K562 (cell line): ENCODE measurements around the gene FBN1. TPM values are rescaled to one million over a fixed set of nuclear protein-coding genes. Genes with fewer than 3 reads are reported as not detected.

Experiments
- ATAC-seq: fragments of 200-7000 bp; cut with Tn5 transposase; 3 replicates; pipeline ENCODE4 v1.9.1; 2020; ENCODE audit warnings: moderate library complexity
- BruUV-seq: library from RNA; stranded (reverse); fragments of 400-500 nt; replicated peaks from 2 replicates; lab custom pipeline; 2021; lab: Mats Ljungman, UMichigan
- CTCF ChIA-PET: fragments of 300-600 bp; formaldehyde crosslinking; extraction: SDS; loops from one replicate; lab custom pipeline; 2021; ENCODE audit warnings: low intra/inter-chr PET ratio; lab: Yijun Ruan, JAX
- POLR2A ChIA-PET: fragments of 300-600, 350-650 bp; sonication (Branson Sonifier 250); formaldehyde crosslinking; extraction: SDS; loops from one replicate; lab custom pipeline; 2021; ENCODE audit warnings: antibody characterized with exemption, inconsistent platforms; lab: Yijun Ruan, JAX
- DNase-seq, 4 experiments: peaks; one replicate each; pipeline versions ENCODE4 v3.0.0 to v3.0.0-alpha.2; 2011 to 2018; ENCODE audit warnings: low spot score in 3 of 4, mixed read lengths in 3 of 4; ENCODE audit errors: extremely low read depth in 1 of 4
- FAIRE-seq: peaks from 2 replicates; lab custom pipeline; 2011; peaks lifted over from hg19 to GRCh38; lab: Jason Lieb, UNC
- H2AFZ ChIP-seq: 2 replicates; pipeline ENCODE4 v1.6.0; 2011; ENCODE audit warnings: low read depth, low read length, control low read depth, inconsistent platforms
- H3K27ac ChIP-seq: fragments of 200-600 bp; 3 replicates; pipeline ENCODE4 v1.8.0; 2011; ENCODE audit warnings: low read depth, mild to moderate bottlenecking, control low read depth, inconsistent platforms, low read length, moderate library complexity, mixed read lengths; ENCODE audit errors: extremely low read depth
- H3K27me3 ChIP-seq, 2 experiments: fragments of 300-600 bp in 1 of 2; 2 replicates in 1 of 2; 3 replicates in 1 of 2; pipeline versions ENCODE4 v1.6.0 to v1.8.0; 2011; ENCODE audit warnings: inconsistent platforms in 2 of 2, low read length in 2 of 2, mild to moderate bottlenecking in 1 of 2, mixed read lengths in 1 of 2, moderate library complexity in 1 of 2; ENCODE audit not compliant: control insufficient read depth in 2 of 2, insufficient read depth in 2 of 2
- H3K36me3 ChIP-seq: fragments of 300-600 bp; 3 replicates; pipeline ENCODE4 v1.8.0; 2011; ENCODE audit warnings: mild to moderate bottlenecking, low read length, inconsistent platforms; ENCODE audit not compliant: control insufficient read depth, insufficient read depth
- H3K4me1 ChIP-seq, 2 experiments: fragments of 200-600 bp in 1 of 2; replicated peaks in 1 of 2; 2 replicates in 1 of 2; 3 replicates in 1 of 2; pipeline versions ENCODE4 v1.5.1 to v1.8.0; 2011; ENCODE audit warnings: inconsistent platforms in 2 of 2, low read length in 2 of 2, mild to moderate bottlenecking in 1 of 2, mixed read lengths in 1 of 2, moderate library complexity in 1 of 2; ENCODE audit not compliant: control insufficient read depth in 2 of 2, insufficient read depth in 2 of 2
- H3K4me2 ChIP-seq: 2 replicates; pipeline ENCODE4 v1.6.1; 2011; ENCODE audit warnings: low read length, control low read depth, inconsistent platforms, mixed read lengths; ENCODE audit not compliant: insufficient read depth
- H3K4me3 ChIP-seq: fragments of 200-600 bp; sonication (generic), shearing (Covaris generic); 2 replicates; pipeline ENCODE4 v1.5.1; 2016; ENCODE audit warnings: control low read depth, inconsistent platforms
- H3K79me2 ChIP-seq: fragments of 200-600 bp; 3 replicates; pipeline ENCODE4 v1.8.0; 2011; ENCODE audit warnings: low read length, inconsistent platforms; ENCODE audit not compliant: control insufficient read depth, insufficient read depth
- H3K9ac ChIP-seq, 2 experiments: 2 replicates each; pipeline versions ENCODE4 v1.6.0 to v1.6.1; 2011; ENCODE audit warnings: low read depth in 2 of 2, low read length in 2 of 2, control low read depth in 1 of 2, inconsistent platforms in 1 of 2, mild to moderate bottlenecking in 1 of 2, mixed read lengths in 1 of 2; ENCODE audit not compliant: insufficient read depth in 1 of 2
- H3K9me1 ChIP-seq: one replicate; pipeline ENCODE4 v1.6.0; 2011; ENCODE audit warnings: inconsistent platforms, mild to moderate bottlenecking, low read length, moderate library complexity; ENCODE audit not compliant: control insufficient read depth, insufficient read depth
- H3K9me3 ChIP-seq: replicated peaks from 2 replicates; pipeline ENCODE4 v1.5.1; 2011; ENCODE audit warnings: low read depth, low read length, inconsistent platforms; ENCODE audit not compliant: control insufficient read depth, insufficient read depth
- H4K20me1 ChIP-seq: replicated peaks from 2 replicates; pipeline ENCODE4 v1.6.1; 2011; ENCODE audit warnings: low read length, inconsistent platforms, mixed read lengths; ENCODE audit not compliant: control insufficient read depth, insufficient read depth
- ATF1 ChIP-seq, 2 experiments: fragments of 450-650 bp in 1 of 2; IDR thresholded peaks; 2 replicates each; pipeline ENCODE4 v1.6.1; 2016; ENCODE audit warnings: missing compliant biosample characterization in 1 of 2, missing genetic modification characterization in 1 of 2
- EHMT2 ChIP-seq: fragments of 450-650 bp; IDR thresholded peaks from 2 replicates; pipeline ENCODE4 v1.6.1; 2018; ENCODE audit warnings: antibody characterized with exemption
- ESRRA ChIP-seq: fragments of 450-650 bp; IDR thresholded peaks from 2 replicates; pipeline ENCODE4 v1.6.1; 2014; ENCODE audit warnings: low read depth, mild to moderate bottlenecking, moderate library complexity, borderline replicate concordance
- HMGN3 ChIP-seq: IDR thresholded peaks from 2 replicates; pipeline ENCODE4 v1.6.1; 2011; ENCODE audit warnings: borderline replicate concordance, low read depth, mild to moderate bottlenecking, mixed read lengths, low read length; ENCODE audit not compliant: insufficient read length; ENCODE audit errors: extremely low read depth
- NFXL1 ChIP-seq: fragments of 450-650 bp; formaldehyde crosslinking; IDR thresholded peaks from 2 replicates; pipeline ENCODE4 v1.4.0; 2021; ENCODE audit warnings: mild to moderate bottlenecking
- NR2C1 ChIP-seq, 2 experiments: fragments of 450-650 bp; IDR thresholded peaks; 2 replicates each; pipeline ENCODE4 v1.6.1; 2017; ENCODE audit warnings: mild to moderate bottlenecking in 2 of 2, antibody characterized with exemption in 1 of 2, inconsistent platforms in 1 of 2, missing compliant biosample characterization in 1 of 2, missing genetic modification characterization in 1 of 2
- RBFOX2 ChIP-seq: fragments of 200-400 bp; formaldehyde crosslinking; IDR thresholded peaks from 2 replicates; pipeline ENCODE4 v1.6.1; 2017; ENCODE audit warnings: low read depth, mild to moderate bottlenecking, low read length, moderate library complexity
- RBM17 ChIP-seq: fragments of 200-400 bp; formaldehyde crosslinking; IDR thresholded peaks from 2 replicates; pipeline ENCODE4 v1.6.1; 2017; ENCODE audit warnings: low read depth, mild to moderate bottlenecking, low read length, borderline replicate concordance
- ZFX ChIP-seq: sonication (generic); formaldehyde crosslinking; IDR thresholded peaks from 2 replicates; pipeline ENCODE4 v1.8.0; 2022; ENCODE audit warnings: mild to moderate bottlenecking, missing genetic modification reagents, moderate library complexity
- ZNF217 ChIP-seq: sonication (generic); formaldehyde crosslinking; IDR thresholded peaks from 2 replicates; pipeline ENCODE4 v1.8.0; 2022; ENCODE audit warnings: mild to moderate bottlenecking, missing genetic modification reagents
- ZNF408 ChIP-seq: fragments of 250-450 bp; sonication (Bioruptor Pico); IDR thresholded peaks from 2 replicates; pipeline ENCODE4 v1.4.0; 2020; ENCODE audit warnings: low read depth, mild to moderate bottlenecking, moderate library complexity
- WGBS: fragments of 100-300 bp; shearing (Covaris generic); methylation state at CpG from one replicate; pipeline ENCODE4 v1.1.6; 2016; ENCODE audit warnings: low coverage, mixed read lengths; ENCODE audit not compliant: insufficient coverage; ENCODE audit errors: missing lambda C conversion rate; 5-methylcytosine and 5-hydroxymethylcytosine counted together
- in situ Hi-C: fragments of 300-500 bp; cut with MboI; formaldehyde crosslinking; loops from 4 replicates; pipeline ENCODE4 v1.15.0; 2018; ENCODE audit warnings: inconsistent platforms, mixed read lengths
- intact Hi-C: fragments of 100-400 bp; cut with micrococcal nuclease; formaldehyde crosslinking; loops from 2 replicates; pipeline ENCODE4 v1.14.2; 2022
- polyA plus RNA-seq, 8 experiments: library from polyadenylated mRNA; depleted of rRNA in 4 of 8; stranded (reverse) in 5 of 8; unstranded in 3 of 8; fragments of >200 nt; fragmentation: Nextera tagmentation in 2 of 8; fragmentation: Illumina TruSeq in 1 of 8; extraction: Ambion mirVana in 2 of 8; extraction: Trizol in 1 of 8; gene quantifications; 2 replicates each; pipeline versions ENCODE4 v1.2.1 to v1.2.3, GENCODE V29; 2011 to 2014; ENCODE audit warnings: inconsistent platforms in 1 of 8, missing spikeins in 1 of 8
- total RNA-seq, 7 experiments: library from RNA; depleted of rRNA in 6 of 7; stranded (reverse); fragments of >200 nt in 6 of 7; fragmentation: Illumina TruSeq in 2 of 7; extraction: Trizol in 2 of 7; gene quantifications; 2 replicates each; pipeline versions ENCODE4 v1.2.1 to v1.2.3, GENCODE V29; 2011 to 2021; ENCODE audit warnings: low replicate concordance in 1 of 7
- TF ChIP-seq, protein P1 (sequence below): sonication (generic); formaldehyde crosslinking; IDR thresholded peaks from 2 replicates; pipeline ENCODE4 v1.8.0; 2022; ENCODE audit warnings: missing genetic modification reagents, mild to moderate bottlenecking, moderate library complexity, borderline replicate concordance

FBN1 gene
- total and polyA plus RNA-seq, 9 of the 15 experiments (the other 6 are each of a cell fraction or from before 2014, with no cell fraction given) = 0.15 to 1.2 (median 0.60) TPM

DNA sequence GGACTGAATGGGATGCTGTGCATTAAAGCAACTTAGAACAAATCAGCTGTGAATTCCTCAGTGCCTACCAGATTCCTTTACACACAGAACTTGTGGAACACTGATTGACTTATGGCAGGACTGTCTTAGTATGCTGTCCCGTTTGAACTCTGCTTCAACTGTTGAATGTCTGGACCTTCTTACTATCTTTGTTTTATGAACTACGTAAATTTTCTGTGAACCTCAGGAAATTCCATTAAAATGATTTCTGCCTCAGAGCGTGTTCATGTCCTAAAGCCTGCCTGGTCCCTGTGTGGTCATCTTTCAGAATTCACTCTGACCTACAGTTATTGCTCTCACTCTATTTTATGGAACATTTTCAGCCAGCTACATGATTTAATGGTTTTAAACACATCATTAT, 29.4 kb upstream of the FBN1 start (continued):
- TF ChIP-seq RBFOX2 (no peak), ZNF408 (CRISPR knock-in tag) (no peak), ZNF217 (no peak), NFXL1 (no peak), RBM17 (no peak), NR2C1 (IDR thresholded peaks at IDR 0.05) (no peak), NR2C1 (tag; IDR thresholded peaks at IDR 0.05) (no peak), ZFX (no peak)
- TF ChIP-seq, protein P1, sequence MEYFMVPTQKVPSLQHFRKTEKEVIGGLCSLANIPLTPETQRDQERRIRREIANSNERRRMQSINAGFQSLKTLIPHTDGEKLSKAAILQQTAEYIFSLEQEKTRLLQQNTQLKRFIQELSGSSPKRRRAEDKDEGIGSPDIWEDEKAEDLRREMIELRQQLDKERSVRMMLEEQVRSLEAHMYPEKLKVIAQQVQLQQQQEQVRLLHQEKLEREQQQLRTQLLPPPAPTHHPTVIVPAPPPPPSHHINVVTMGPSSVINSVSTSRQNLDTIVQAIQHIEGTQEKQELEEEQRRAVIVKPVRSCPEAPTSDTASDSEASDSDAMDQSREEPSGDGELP (CRISPR knock-in tag) = no peak
- TF ChIP-seq, all 486 proteins: peak for 0

GRCh38 chr15:48672206-48672605, 26.7 kb upstream of the FBN1 start:
- intact Hi-C loops (no loop called here), in situ Hi-C loops (no loop called here)
- H3K27me3 ChIP-seq = no peaks in the 10 kb centered on the region
- no peaks in the 10 kb centered on the region for H4K20me1 ChIP-seq
- no peak for FAIRE-seq
- BruUV-seq = no TSS peak
- peak overlapping the region; percentile 77; the same call in 1 of the 2 replicates for H2AFZ ChIP-seq
- no peak for ATAC-seq
- no peak overlapping the region for H3K4me2 ChIP-seq
- peaks cover 0 to 10% of the 10 kb centered on the region in 2 experiments; a peak in 2 of 5 replicates for H3K4me1 ChIP-seq
- H3K9ac ChIP-seq = no peak overlapping the region
- no peaks in the 10 kb centered on the region for H3K9me1 ChIP-seq
- TF ChIP-seq ESRRA (peak; percentile 60; the same call in 1 of the 2 replicates), ATF1 (CRISPR knock-in tag; IDR thresholded peaks at IDR 0.05) (no peak), ATF1 (tag; IDR thresholded peaks at IDR 0.05) (no peak), HMGN3 (no peak), EHMT2 (no peak)
- no peaks in the 10 kb centered on the region for H3K36me3 ChIP-seq
- no peaks in the 10 kb centered on the region for H3K79me2 ChIP-seq
- DNase-seq = no peak
- no peak overlapping the region; the same call in 2 of the 3 replicates for H3K27ac ChIP-seq
- H3K4me3 ChIP-seq = no peak overlapping the region
- no peaks in the 10 kb centered on the region for H3K9me3 ChIP-seq
- CTCF ChIA-PET = no interaction called here
- POLR2A ChIA-PET = interaction anchor here (0.8 kb wide), 1 partner anchor 48 kb away, joined by 3 read pairs; no protein-coding TSS in a partner anchor
- 55% methylated on average over 4 of the region's 6 CpGs for WGBS
